Measurements from ENCODE around the gene FAHD2B.
"Not testable (repeated sequence)": the region's sequence is repeated elsewhere in the genome, so short reads cannot be mapped to it uniquely, and the experiment has no call there.

DNA sequence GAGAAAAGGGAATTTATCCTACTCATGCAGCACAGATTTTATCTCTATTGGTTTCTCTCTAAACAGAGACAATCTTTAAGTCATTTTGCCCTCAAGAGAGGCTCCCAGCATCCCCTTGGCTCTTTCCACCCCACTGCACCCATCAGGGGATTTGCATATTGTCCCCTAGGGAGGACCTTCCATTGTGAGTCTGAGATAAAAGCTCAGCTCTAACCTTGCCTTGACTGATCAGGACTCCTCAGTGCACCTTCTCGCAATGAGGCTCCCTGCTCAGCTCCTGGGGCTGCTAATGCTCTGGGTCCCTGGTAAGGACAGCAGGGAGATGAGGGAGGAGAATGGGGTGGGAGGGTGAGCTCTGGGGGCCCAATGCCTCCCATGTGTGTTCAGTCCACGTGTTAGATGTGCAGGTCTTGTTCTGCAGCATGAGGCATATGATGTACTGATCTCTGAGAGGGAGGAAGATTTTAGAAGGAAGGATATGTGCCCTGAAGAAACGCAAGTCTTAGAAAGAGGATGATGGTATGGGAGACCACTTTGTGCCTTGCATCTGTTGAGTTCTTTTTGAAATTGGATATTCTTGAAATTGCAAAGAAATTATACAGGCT is 48.7 kb downstream of the FAHD2B start:
- not testable (repeated sequence) for TF ChIP-seq CTCF (IDR thresholded peaks at IDR 0.05; ENCODE audit: poor library complexity, severe bottlenecking); TAF1 (IDR thresholded peaks at IDR 0.05; ENCODE audit: low read depth); EZH2 (IDR thresholded peaks at IDR 0.05; ENCODE audit: borderline replicate concordance, insufficient read depth, low read length, poor library complexity, severe bottlenecking); POLR2AphosphoS5 (IDR thresholded peaks at IDR 0.05); EP300 (conservative IDR thresholded peaks at IDR 0.05; ENCODE audit: poor library complexity, severe bottlenecking); RAD21 (conservative IDR thresholded peaks at IDR 0.05); SMC3 (conservative IDR thresholded peaks at IDR 0.05; ENCODE audit: poor library complexity); MXI1 (conservative IDR thresholded peaks at IDR 0.05; ENCODE audit: poor library complexity, severe bottlenecking)
- TF ChIP-seq, protein P1, sequence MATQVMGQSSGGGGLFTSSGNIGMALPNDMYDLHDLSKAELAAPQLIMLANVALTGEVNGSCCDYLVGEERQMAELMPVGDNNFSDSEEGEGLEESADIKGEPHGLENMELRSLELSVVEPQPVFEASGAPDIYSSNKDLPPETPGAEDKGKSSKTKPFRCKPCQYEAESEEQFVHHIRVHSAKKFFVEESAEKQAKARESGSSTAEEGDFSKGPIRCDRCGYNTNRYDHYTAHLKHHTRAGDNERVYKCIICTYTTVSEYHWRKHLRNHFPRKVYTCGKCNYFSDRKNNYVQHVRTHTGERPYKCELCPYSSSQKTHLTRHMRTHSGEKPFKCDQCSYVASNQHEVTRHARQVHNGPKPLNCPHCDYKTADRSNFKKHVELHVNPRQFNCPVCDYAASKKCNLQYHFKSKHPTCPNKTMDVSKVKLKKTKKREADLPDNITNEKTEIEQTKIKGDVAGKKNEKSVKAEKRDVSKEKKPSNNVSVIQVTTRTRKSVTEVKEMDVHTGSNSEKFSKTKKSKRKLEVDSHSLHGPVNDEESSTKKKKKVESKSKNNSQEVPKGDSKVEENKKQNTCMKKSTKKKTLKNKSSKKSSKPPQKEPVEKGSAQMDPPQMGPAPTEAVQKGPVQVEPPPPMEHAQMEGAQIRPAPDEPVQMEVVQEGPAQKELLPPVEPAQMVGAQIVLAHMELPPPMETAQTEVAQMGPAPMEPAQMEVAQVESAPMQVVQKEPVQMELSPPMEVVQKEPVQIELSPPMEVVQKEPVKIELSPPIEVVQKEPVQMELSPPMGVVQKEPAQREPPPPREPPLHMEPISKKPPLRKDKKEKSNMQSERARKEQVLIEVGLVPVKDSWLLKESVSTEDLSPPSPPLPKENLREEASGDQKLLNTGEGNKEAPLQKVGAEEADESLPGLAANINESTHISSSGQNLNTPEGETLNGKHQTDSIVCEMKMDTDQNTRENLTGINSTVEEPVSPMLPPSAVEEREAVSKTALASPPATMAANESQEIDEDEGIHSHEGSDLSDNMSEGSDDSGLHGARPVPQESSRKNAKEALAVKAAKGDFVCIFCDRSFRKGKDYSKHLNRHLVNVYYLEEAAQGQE (IDR thresholded peaks at IDR 0.05; ENCODE audit: borderline replicate concordance) = not testable (repeated sequence)
